GM21360 (cell line): ENCODE data around the gene NKX2-3.

Experiments
- ATAC-seq: cut with Tn5 transposase; IDR thresholded peaks from one replicate; pipeline ENCODE4 v1.9.1; 2021; ENCODE audit warnings: mild to moderate bottlenecking, moderate library complexity; ENCODE audit not compliant: unreplicated experiment

NKX2-3 gene

DNA sequence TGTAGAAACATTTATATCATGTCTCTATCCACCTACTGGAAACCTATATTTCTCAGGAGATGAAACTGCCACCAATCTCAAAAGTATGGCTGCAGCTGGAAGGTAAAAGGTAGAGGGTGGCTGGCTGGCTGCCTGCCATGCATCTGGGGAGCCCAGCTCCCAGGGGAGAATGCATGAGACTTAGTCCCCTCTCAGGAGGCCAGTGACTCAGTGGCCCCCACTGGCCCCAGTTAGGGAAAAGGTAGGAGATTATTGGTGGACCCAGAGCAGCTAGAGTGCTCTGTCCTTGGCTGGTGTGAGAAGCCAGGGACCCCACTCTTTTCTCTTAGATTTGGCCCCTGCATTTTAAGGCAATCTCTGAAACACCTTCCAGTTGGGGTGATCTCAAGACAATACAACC, 6.8 kb upstream of the NKX2-3 start:
- no peak for ATAC-seq

DNA sequence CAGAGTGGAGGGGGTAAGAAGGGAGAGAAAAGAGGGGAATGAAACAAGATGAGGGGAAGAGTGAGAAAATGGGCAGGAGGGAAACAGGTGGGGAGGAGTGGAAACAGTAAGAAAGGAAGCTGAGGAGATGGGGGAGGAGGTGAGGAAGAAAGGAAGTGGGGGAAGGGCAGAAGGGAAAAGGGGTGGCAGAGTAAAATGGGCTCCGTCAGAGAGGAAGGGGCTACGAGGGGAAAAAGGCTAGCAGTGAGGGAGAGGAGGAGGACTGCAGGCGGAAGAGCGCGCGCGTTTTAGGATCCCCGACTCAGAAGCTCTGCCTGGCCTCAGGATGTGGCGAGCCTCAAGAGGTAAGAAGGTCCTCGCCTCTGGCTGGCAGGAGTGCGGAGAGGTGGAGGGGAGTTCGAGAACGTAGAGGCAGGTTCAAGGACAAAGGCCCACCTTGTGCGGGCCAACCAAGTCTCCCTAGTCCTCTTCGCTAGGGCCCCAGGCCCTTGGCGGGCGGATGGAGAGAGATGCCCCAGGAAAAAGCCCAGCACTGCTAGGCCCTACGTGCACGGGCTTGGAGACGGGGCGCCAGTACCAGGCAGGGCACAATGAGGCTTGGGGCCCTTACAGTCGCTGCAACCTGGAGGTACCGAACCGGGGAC, 5.8 kb upstream of the NKX2-3 start:
- no peak for ATAC-seq

DNA sequence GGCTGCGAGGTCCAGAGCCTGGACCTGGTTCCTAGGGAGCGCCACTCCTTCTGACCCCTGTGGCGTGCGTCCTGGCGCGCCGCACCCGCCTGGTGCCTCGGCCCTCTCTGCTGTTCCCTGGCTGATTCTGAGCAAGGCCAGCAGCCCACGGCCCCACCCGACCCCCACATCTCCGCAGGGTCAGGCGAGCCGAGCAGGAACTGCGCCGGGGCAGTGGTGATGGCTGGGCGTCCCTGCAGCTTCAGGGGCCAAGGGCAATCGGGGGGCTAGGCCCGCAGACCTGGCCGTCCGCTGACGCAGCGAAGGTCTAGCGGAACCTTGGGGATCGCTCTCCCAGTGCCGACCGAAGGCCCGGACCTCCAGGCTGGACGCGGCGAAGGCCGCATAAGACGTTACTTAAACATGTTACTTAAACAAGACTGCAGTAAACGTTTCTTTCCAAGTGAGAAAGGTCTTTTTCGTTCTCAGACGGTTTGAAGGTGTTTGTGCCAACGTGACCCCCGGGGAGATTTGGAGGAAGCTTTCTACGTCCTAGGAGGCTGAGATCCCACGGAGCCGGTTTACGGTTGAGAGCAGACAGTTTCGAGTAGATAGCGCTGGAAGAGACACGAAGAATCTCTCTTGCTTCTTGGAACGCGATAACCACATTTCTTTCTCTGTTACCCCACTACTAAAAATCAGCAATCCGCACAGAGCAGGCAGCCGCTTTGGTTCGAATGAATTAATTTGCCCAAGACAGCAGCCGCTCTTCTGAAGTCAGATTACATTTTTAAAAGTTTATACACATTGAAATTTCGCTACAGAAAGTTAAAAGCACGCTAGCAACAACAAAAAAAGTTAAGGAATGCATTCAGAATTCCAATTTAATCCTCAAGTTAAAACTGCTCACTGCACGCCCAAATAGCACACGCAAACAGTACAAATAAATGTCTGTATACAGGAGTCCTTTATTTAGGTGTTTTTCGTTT, 4.9 kb upstream of the NKX2-3 start:
- no peak for ATAC-seq

DNA sequence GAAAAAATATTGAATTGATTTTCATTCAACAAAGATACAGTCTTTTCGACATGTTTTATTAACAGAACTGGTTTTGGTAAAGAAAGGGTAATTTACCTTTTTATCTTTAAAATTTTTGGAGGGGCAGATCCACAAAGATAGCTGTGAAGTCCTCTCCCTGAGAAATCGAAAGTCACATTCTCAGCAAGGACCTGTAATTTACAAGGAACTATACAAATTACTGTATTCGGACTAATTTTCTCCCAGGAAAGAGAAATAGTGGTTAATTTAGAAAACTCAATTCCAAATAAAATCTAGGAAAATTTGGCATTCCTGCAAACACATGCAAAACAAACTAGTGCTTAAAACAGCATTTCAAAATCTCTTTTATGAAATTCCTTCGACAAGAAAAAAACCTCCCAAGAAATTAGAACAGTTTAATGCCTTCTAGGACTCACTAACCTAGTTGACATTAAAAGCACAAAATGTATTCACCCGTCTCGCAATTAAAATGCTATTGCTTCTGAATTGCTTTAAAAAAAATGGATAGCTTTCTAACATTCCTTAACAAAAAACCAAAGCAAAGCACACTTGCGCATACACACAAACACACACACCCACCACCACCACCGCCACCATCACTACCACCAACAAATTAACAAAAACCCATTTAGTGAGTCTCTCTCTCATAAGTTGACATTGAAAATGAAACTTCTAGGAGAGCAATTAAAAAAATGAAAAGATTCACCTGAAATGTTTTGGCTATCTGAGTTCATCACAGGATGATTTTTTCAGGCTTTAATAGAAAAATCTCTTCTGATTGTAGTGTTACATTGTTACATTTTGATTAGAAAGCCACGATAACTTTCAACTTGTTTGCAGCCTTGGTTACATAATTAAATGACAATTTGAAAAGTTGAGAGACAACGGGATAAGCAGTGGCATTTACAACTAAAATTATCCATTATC, 4.0 kb upstream of the NKX2-3 start:
- no peak for ATAC-seq

DNA sequence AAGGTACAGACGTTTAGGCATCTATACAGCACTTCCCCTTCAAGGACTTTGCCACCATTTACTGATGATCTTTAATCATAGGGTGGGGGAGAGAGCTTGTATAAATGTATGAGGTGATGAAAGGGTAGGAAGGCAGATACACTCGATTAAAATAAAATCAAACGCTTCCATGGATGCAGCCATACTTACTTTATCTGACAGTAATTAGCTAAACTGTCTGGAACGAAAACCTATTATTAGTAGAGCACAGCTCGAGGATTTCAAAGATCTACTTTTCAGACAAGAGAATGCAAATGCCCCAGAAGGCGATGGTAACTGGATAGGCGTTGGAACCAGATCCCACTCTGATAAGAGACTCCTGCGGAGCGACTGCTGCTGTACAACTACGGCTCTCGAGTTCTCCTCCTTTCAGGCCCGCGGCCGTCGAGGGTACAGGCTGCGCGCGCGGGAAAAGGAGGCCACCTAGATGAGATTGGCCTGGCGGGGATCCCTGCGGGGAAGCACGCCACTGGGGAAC, 3.1 kb upstream of the NKX2-3 start:
- no peak for ATAC-seq

DNA sequence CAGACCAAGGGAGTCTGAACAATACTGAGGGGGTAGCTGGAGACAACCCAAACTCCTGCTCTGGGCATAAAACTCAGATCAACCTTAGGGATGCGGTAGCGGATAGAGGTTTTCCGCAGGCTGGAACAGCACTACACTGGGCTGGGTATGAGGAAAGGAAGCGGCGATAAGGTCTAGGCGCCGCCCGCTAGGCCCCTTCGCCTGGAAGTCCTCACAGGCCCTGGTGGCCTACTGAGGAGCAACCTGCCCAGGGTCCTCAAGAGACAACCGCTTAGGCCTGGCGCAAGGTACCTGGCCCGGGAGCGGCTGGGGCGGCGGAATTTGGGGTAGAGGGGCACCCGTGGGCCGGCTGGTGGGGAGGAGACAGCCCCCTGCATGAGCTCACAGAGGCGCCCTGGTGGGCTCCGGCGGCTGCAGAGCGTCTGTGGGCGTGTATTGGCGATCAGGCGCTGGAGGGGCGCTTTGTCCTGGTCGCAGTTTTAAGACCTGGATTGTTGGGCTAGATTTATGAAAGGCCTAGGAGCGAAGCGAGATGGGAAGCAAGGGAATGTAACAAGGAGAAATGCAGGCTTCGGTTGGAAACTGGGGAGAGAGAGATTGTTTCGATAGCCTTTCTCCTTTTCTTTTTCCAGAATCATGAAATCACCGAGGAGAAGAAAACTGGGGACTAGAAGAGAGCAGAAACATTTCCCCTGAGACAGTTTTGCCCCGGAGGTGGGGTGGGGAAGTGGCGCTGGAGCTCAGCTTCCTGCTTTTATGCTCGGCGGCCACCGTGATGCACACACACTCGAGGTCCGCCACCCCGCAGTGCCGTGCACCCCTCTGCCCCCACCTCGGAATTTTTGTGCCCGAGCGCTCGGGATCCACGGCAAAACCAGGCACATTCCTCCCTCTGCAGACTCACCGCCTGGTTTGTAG, 2.4 kb upstream of the NKX2-3 start:
- ATAC-seq: no peak

- ATAC-seq: no peak
These were observed 1.6 kb upstream of the NKX2-3 start for GRCh38 chr10:99531026-99531695.

DNA sequence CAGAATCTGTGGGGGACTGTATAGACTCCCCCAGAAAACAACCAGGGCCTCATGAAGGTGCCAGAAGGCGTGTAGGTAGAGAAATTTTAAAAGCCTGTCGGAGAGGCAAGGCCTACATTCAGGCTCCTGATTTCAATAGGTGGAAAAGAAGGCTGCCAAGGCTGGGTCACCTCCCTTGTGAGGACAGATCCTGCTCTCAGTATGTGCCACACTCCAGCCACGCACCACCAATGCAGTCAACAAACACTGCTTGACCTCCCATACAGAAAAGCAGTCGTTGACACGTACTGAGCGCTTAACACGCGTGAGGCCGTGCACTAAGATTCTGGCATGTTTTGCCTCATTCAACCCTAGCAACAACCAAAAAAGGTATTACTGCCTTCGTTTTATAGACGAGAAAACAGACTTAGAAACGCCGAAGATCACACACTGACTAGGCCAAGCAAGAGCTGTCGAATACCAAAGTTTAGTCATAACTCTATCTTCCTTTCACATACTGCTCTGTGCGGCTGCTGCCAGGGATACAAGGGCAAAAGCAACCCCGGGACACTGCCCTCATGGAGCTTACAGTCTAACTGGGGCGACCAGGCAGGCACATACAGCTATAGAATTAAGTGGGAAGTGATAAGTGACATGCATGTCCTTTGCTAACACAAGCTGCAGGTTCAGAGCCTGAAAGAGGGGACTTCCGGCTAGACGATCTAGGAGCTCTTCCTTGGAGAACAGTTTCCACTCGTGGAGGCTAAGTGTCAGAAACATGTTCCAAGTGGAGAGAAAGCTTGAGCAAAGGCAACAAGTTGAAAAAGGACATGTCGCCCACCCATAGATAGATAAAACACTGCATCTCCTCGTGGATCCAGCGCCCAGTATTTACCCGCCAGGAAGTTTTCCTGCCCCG, 797 bp upstream of the NKX2-3 start:
- no peak for ATAC-seq

DNA sequence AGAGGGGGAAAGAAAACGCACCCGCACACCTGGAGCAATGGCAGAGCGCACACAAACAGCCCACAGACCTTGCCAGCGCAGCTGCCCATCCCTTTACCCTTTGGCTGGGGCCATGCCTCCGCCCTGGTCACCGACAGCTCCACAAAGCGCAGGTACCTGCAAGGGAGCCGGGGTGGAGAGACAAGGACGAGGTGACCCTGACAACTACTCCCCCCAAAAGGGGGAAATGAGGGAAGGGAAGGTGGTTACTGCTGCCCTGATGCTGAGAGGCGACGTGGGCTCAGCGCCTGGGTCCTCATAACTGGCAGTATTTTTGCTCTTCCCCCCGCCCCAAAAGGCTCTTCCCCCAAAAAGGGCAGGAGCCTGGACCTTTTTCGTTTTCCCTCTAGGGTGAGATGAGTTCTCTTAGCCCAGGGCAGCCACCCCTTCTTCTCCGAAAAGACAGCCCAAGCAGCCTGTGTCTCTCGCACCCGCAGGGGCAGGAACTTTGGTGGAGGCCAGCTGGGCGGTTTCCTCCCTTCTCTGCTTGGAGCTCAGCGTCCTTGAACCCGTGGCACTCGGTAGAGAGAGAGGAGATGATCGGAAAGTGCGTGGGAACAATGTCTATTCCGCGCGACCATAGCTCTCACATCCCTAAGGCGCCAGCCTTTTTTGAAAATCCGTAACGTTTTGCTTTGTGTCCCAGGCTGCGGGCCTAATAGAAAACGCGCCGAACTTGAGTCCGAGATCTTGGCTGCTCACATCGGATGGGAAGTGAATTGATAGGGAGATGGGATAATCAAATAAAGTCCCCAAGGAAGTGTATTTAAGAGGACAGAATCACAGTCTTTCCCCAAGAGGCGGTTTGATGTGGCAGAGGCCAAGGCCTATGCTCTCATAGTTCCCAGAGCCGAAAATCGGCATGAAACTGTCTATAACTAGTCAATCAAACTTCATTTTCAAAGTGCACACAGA, 1.0 kb downstream of the NKX2-3 start:
- ATAC-seq: no peak

DNA sequence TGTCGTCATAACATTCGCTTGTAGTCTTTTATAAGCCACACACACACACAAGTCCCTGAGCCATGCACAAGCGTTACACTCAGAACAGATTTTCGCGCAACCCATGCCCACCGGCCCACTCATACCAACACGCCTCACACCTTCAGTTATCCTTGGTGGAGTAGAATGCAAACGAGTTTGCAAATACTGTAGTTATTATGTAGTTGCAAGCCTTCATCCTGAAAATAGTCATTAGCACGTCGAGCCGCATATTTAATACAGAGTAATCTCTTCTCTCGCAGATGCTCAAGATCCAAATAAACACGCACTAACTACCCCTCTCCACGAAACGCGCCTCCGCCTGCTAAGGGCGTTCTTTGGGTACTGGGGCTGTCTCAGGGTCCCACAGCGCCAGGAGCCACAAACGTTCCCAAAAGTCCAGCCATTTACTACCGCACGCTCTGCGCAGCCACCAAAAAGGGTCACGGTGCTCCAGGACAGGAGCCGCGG, 1.8 kb downstream of the NKX2-3 start:
- no peak for ATAC-seq

GRCh38 chr10:99534939-99535763, 2.4 kb downstream of the NKX2-3 start:
- ATAC-seq: no peak

GRCh38 chr10:99535764-99536337, 3.1 kb downstream of the NKX2-3 start:
- ATAC-seq: no peak

DNA sequence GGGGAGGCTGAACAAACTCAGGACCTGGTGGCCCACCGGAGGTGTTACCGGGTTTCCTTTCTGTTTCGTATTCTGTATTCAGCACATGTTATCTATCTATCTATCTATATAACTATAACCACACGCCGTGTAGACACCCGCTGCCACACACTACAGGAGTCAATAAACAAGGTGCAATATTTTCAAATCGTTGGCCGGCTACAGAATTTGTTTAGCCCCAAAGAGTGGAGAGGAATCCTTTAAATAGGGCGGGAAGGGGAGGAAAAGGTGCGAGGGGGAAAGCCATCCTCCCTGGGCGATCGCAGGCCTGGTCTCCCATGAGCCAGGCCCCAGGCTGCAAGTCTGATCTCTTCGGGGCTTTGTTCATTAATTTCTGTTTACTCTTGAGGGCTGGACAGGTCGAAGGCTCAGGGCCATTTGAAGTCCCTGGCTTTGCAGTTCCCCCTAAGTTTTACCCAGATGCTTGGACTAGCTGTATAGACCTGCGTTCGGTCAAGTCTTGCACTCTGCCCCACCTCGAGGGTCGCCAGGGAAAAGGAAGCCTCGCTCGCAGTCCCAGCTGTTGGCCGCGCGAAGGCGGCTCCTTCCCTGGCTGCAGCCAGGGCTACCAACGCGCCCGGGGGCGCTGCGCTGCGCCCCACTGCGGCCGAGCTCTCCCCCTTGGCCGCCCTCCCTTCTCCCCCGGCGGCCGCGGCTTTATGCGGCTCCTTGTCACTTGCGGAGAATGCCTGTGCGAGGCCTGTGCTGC, 3.8 kb downstream of the NKX2-3 start:
- ATAC-seq: no peak

DNA sequence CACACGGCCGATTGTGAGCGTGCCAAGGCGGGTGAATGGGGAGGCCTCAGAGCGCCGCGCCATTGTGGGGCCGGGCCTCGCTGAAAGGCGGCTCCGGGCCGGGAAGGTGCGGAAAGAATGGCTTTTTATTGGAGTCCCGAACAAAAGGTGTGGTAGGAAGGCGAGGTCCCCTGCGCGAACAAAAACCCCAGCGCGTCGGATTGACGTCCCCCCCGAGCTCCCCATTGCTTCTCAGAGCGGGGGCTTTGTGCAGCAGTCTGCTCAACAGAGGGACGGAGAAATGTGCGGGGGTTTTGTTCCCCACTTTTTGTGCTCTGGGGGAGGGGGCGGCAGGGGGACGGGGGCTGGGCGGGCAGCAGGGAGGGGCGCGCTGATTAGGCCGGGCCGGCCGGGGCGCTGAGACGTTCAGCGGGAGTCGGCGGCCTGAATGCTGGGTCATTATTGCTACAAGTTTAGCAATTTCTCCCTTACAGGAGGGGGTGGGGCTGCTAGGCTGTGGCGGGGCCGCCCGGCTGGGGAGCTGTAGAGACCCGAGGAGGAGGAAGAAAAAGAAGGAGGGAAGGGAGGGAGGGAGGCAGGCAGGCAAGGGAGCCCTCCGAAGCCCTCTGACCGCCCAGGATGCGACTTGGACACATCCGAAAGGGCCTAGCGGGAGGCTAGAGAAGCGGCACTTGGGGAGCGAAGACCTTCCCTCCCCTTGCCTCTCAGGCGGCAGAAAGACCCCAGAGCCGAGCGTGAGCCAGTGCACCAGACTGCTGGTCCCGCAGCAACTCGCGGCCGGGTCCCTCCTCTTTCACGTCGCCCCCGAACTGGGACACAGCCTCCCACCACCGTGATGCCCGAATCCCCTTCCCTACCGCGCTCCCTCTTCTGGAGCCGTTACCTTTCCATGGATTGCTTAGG, 4.6 kb downstream of the NKX2-3 start:
- no peak for ATAC-seq
